Astrocyte (in vitro differentiated cells and primary cell): Measurements from ENCODE around the gene ARL8A. TPM values are rescaled to one million over a fixed set of nuclear protein-coding genes. Genes with fewer than 3 reads are reported as not detected.

Experiments used
- DNase-seq: peaks from one replicate; pipeline ENCODE4 v3.0.0-alpha.2; 2010; ENCODE audit warnings: low read depth
- FAIRE-seq: peaks from 2 replicates; lab custom pipeline; 2011; peaks lifted over from hg19 to GRCh38; lab: Jason Lieb, UNC
- H2AFZ ChIP-seq: 2 replicates; pipeline ENCODE4 v1.6.0; 2012; ENCODE audit warnings: low read depth, low read length, inconsistent platforms
- H3K27ac ChIP-seq: 2 replicates; pipeline ENCODE4 v1.5.1; 2011; ENCODE audit warnings: low read depth, low read length, inconsistent platforms
- H3K27me3 ChIP-seq: 2 replicates; pipeline ENCODE4 v1.6.0; 2011; ENCODE audit warnings: low read length, inconsistent platforms; ENCODE audit not compliant: insufficient read depth
- H3K36me3 ChIP-seq: 2 replicates; pipeline ENCODE4 v1.5.1; 2011; ENCODE audit warnings: low read length, inconsistent platforms; ENCODE audit not compliant: insufficient read depth
- H3K4me1 ChIP-seq: 2 replicates; pipeline ENCODE4 v1.5.1; 2011; ENCODE audit warnings: low read length, inconsistent platforms; ENCODE audit not compliant: insufficient read depth
- H3K4me2 ChIP-seq: 2 replicates; pipeline ENCODE4 v1.6.0; 2012; ENCODE audit warnings: low read length, inconsistent platforms
- H3K4me3 ChIP-seq: 2 replicates; pipeline ENCODE4 v1.5.1; 2011; ENCODE audit warnings: low read depth, mild to moderate bottlenecking, low read length, inconsistent platforms; ENCODE audit not compliant: insufficient read depth
- H3K79me2 ChIP-seq: 2 replicates; pipeline ENCODE4 v1.6.0; 2012; ENCODE audit warnings: mild to moderate bottlenecking, low read length, inconsistent platforms; ENCODE audit not compliant: insufficient read depth
- H3K9ac ChIP-seq: 2 replicates; pipeline ENCODE4 v1.6.0; 2012; ENCODE audit warnings: mild to moderate bottlenecking, low read length, inconsistent platforms
- H3K9me3 ChIP-seq: 2 replicates; pipeline ENCODE4 v1.5.1; 2012; ENCODE audit warnings: low read depth, mild to moderate bottlenecking, low read length, inconsistent platforms; ENCODE audit not compliant: insufficient read depth
- H4K20me1 ChIP-seq: 2 replicates; pipeline ENCODE4 v1.6.0; 2012; ENCODE audit warnings: low read length, inconsistent platforms; ENCODE audit not compliant: insufficient read depth
- H3K27ac Mint-ChIP-seq: one replicate; pipeline ENCODE4 v1.8.0; 2021; ENCODE audit warnings: mild to moderate bottlenecking, mixed read lengths; ENCODE audit not compliant: unreplicated experiment
- H3K27me3 Mint-ChIP-seq: one replicate; pipeline ENCODE4 v1.8.0; 2021; ENCODE audit warnings: low read depth, mixed read lengths; ENCODE audit not compliant: unreplicated experiment
- H3K36me3 Mint-ChIP-seq: one replicate; pipeline ENCODE4 v1.8.0; 2021; ENCODE audit warnings: low read depth, mixed read lengths; ENCODE audit not compliant: unreplicated experiment
- H3K4me1 Mint-ChIP-seq: one replicate; pipeline ENCODE4 v1.8.0; 2021; ENCODE audit warnings: low read depth, mixed read lengths; ENCODE audit not compliant: unreplicated experiment
- H3K4me3 Mint-ChIP-seq: one replicate; pipeline ENCODE4 v1.8.0; 2021; ENCODE audit warnings: mild to moderate bottlenecking, moderate library complexity, mixed read lengths; ENCODE audit not compliant: unreplicated experiment
- H3K9me3 Mint-ChIP-seq: one replicate; pipeline ENCODE4 v1.8.0; 2021; ENCODE audit warnings: mild to moderate bottlenecking, mixed read lengths; ENCODE audit not compliant: unreplicated experiment
- CTCF ChIP-seq: IDR thresholded peaks from 2 replicates; pipeline ENCODE4 v1.5.1; 2011; ENCODE audit warnings: low read depth, mild to moderate bottlenecking, inconsistent platforms, low read length, moderate library complexity; ENCODE audit not compliant: insufficient read depth
- EZH2 ChIP-seq: IDR thresholded peaks from 2 replicates; pipeline ENCODE4 v1.6.1; 2012; ENCODE audit warnings: mild to moderate bottlenecking, low read length, inconsistent platforms; ENCODE audit not compliant: insufficient read depth
- total RNA-seq: library from RNA; stranded (reverse); gene quantifications from 2 replicates; pipeline ENCODE4 v1.2.1, GENCODE V29; 2021

Gene ARL8A
- total RNA-seq, 1 donor from 2014 or later: 83.0 TPM

DNA sequence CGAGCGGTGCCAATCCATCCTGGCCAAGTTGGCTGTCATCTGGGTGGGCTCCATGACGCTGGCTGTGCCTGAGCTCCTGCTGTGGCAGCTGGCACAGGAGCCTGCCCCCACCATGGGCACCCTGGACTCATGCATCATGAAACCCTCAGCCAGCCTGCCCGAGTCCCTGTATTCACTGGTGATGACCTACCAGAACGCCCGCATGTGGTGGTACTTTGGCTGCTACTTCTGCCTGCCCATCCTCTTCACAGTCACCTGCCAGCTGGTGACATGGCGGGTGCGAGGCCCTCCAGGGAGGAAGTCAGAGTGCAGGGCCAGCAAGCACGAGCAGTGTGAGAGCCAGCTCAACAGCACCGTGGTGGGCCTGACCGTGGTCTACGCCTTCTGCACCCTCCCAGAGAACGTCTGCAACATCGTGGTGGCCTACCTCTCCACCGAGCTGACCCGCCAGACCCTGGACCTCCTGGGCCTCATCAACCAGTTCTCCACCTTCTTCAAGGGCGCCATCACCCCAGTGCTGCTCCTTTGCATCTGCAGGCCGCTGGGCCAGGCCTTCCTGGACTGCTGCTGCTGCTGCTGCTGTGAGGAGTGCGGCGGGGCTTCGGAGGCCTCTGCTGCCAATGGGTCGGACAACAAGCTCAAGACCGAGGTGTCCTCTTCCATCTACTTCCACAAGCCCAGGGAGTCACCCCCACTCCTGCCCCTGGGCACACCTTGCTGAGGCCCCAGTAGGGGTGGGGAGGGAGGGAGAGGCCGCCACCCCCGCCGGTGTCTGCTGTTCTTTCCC, 16.5 kb downstream of the ARL8A start:
- H4K20me1 ChIP-seq: peaks cover 17% of the 10 kb centered on the region
- H3K27me3 ChIP-seq: peaks cover 7% of the 10 kb centered on the region
- Mint-ChIP-seq H3K27me3 (peaks cover 25% of the 10 kb centered on the region), H3K4me3 (no peak overlapping the region), H3K9me3 (peaks cover 2% of the 10 kb centered on the region), H3K27ac (no peak overlapping the region), H3K36me3 (peaks cover 2% of the 10 kb centered on the region), H3K4me1 (peaks cover 4% of the 10 kb centered on the region)
- no peak for TF ChIP-seq CTCF
- no peak for TF ChIP-seq EZH2
- H3K4me1 ChIP-seq: peaks cover 2% of the 10 kb centered on the region
- no peak overlapping the region for H3K4me2 ChIP-seq
- DNase-seq (no peak), FAIRE-seq (no peak)
- no peaks in the 10 kb centered on the region for H3K36me3 ChIP-seq
- H3K27ac ChIP-seq: no peak overlapping the region
- H3K9me3 ChIP-seq: no peaks in the 10 kb centered on the region
- no peak overlapping the region for H2AFZ ChIP-seq
- no peak overlapping the region for H3K9ac ChIP-seq
- no peak overlapping the region for H3K4me3 ChIP-seq
- H3K79me2 ChIP-seq: no peaks in the 10 kb centered on the region

GRCh38 chr1:202127061-202127460, 17.5 kb downstream of the ARL8A start:
- no peak overlapping the region for H3K4me3 ChIP-seq
- peaks cover 10% of the 10 kb centered on the region for H4K20me1 ChIP-seq
- peaks cover 7% of the 10 kb centered on the region for H3K27me3 ChIP-seq
- no peak overlapping the region for H3K27ac ChIP-seq
- no peak for DNase-seq
- H3K4me3 Mint-ChIP-seq: no peak overlapping the region
- no peak overlapping the region for H3K27ac Mint-ChIP-seq
- H3K4me2 ChIP-seq: no peak overlapping the region
- H3K36me3 Mint-ChIP-seq: no peaks in the 10 kb centered on the region
- TF ChIP-seq CTCF (no peak), EZH2 (no peak)
- H3K36me3 ChIP-seq: no peaks in the 10 kb centered on the region
- no peaks in the 10 kb centered on the region for H3K9me3 ChIP-seq
- H3K9ac ChIP-seq: no peak overlapping the region
- peaks cover 25% of the 10 kb centered on the region for H3K27me3 Mint-ChIP-seq
- no peak overlapping the region for H2AFZ ChIP-seq
- peaks cover 2% of the 10 kb centered on the region for H3K9me3 Mint-ChIP-seq
- peaks cover 1% of the 10 kb centered on the region for H3K4me1 Mint-ChIP-seq
- no peak for FAIRE-seq
- H3K4me1 ChIP-seq: peaks cover 2% of the 10 kb centered on the region
- H3K79me2 ChIP-seq: no peaks in the 10 kb centered on the region

GRCh38 chr1:202126426-202126825, 18.1 kb downstream of the ARL8A start:
- H4K20me1 ChIP-seq: peaks cover 6% of the 10 kb centered on the region
- no peaks in the 10 kb centered on the region for H3K79me2 ChIP-seq
- H3K27ac ChIP-seq: no peak overlapping the region
- no peak overlapping the region for H3K4me2 ChIP-seq
- peaks cover 2% of the 10 kb centered on the region for H3K9me3 Mint-ChIP-seq
- peaks cover 2% of the 10 kb centered on the region for H3K4me1 Mint-ChIP-seq
- no peak overlapping the region for H3K27ac Mint-ChIP-seq
- H3K4me3 ChIP-seq: no peak overlapping the region
- no peaks in the 10 kb centered on the region for H3K9me3 ChIP-seq
- H3K9ac ChIP-seq: no peak overlapping the region
- peaks cover 2% of the 10 kb centered on the region for H3K4me1 ChIP-seq
- no peak overlapping the region for H3K4me3 Mint-ChIP-seq
- TF ChIP-seq EZH2 (no peak), CTCF (no peak)
- no peaks in the 10 kb centered on the region for H3K36me3 Mint-ChIP-seq
- H2AFZ ChIP-seq: no peak overlapping the region
- DNase-seq (no peak), FAIRE-seq (no peak)
- no peaks in the 10 kb centered on the region for H3K36me3 ChIP-seq
- H3K27me3 ChIP-seq: peaks cover 7% of the 10 kb centered on the region
- peaks cover 30% of the 10 kb centered on the region for H3K27me3 Mint-ChIP-seq
